GM21737 (cell line): Measurements from ENCODE around the gene OGT.

Source experiments
- ATAC-seq: cut with Tn5 transposase; IDR thresholded peaks from one replicate; pipeline ENCODE4 v1.9.1; 2021; ENCODE audit warnings: mild to moderate bottlenecking, moderate library complexity; ENCODE audit not compliant: unreplicated experiment

Gene OGT

DNA sequence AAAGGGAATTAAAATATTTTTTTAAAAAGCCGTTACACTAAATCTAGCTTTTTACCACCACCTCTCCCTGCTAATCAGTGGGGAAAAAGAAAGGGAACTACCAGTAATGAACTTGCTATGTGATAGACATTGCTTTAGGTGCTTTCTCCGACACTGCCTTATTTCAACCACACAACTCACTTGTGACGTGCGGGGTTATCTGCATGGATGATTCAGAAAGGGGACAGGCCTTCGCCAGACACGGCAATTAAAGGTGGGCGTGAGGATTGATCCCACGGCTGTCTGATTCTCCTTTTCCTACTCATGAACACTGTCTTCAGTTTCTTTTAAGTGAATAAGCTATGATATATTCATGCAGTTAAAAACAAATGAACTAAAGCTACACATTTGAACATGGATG, 86.3 kb downstream of the OGT start:
- no peak for ATAC-seq

DNA sequence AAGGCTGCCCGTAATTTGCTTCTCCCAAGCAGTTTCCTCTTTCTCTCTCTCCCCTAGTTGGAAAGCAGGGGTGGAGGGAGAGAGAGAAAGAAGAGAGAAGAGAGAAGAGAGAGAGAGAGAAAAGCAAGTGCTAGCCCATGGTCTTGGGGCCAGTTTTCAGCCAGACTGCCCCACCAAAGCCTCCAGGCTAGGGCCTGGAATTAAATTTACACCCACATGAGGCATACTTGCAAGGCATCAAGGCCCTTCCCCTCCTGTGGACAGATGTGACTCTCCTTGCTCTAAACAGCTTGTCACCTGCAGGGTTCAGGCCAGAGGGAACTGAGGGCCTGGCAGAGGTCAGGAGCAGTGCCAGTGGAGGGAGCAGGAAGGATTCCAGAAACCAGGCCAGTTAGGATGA, 87.1 kb downstream of the OGT start:
- no peak for ATAC-seq

DNA sequence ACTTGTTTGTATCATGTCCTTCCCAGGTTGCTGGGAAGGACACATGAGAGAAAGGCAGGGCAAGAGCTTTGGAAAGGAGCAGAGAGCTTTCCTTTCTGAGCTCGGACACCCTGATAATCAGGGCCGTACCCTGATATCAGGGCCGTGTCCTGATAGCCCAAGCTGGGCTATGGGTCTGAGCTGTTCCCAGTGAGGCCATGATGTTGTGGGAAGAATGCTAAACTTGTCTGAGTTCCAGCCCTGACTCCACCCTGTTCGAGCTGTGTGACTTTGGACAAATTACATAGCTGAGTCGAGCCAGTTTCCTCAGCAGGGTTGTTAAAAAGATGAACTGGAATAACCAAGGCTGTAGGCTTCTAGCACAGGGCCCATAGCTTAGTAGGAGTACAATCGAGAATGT, 88.7 kb downstream of the OGT start:
- no peak for ATAC-seq

DNA sequence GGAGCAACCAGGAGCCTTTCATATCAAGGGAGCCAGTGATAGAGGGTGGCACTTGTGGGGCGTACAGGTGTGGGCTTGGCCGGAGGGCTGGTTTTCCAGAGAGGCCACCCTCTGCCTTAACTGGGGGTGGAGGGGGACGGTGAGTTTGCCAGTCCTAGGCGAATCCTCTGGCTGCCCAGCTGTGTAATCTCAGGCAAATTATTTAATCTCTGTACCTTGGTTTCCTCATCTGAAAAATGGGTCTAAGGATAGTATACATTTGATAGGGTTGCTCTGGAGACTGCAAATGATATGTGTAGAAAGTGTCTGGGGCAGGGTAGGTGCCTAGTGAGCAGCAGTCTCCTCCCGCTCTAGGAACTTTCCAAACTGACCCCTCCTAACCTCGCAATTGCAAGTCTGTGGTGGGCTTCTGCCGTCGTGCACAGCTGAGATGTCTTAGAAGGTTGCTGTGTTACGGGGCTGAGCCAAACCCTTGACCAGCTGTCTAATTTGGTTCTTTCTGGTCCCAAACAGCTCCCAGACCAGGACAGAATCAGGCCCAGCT, 89.2 kb downstream of the OGT start:
- no peak for ATAC-seq

DNA sequence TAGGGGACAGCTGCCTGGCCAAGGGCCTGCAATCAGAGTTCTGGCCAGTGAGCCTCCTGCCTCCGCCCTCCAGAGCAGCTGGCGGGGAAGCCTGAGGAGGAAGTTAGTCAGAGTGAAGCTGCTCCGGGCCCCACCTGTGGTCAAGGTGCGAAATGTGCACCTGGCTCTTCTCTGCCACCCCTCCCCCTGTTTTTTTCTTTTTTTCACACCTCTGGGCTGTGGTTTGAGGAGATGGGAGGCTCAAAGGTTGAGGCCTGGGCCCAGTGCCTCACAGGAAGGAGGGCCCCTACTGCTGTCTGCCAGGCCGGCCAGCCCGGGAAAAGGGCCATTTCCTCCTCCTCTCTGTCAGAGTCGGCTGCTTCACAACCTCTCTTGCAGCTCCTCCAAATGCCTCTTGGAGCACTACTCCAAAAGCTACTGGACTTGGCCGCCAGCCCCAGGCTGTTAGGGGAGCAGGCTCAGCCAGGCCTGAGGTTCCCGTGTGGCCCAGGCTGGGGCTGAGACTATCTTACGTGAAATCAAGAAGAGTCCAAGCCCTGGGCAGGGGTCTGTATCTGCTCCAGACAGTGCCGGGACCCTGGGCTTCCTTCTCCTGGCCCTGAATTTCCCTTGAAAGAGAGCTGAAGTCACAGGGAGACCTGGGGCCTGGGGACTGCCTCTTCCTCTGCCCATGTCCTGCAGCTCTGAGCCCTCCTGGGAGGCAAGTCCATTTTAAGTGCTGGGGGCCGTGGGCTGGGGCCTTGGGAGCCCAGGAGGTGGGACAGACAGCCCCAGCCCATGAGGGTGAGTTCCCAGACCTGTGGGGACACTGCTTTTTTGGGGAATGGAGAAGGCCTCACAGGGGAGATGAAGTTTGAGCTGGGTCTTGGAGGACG, 89.9 kb downstream of the OGT start:
- peak; percentile 41 for ATAC-seq

DNA sequence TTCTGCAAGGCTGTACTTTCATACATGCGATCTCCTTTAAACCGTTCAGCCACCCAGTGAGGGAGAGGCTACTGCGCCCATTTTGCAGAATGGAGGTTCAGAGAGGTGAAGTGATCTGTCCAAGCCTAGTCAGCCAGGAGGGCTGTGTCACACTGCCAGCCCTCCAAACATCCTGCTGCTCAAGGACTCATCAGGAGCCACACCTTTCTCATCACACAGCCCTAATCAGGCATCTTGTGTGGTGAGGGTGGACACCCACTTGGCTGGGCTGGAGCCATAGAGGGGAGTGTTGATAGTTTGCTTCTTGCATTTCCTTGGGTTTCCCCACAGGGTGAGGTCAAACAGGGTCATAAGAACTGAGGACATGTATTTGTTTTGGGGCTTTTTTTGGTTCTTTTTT, 90.8 kb downstream of the OGT start:
- no peak for ATAC-seq

DNA sequence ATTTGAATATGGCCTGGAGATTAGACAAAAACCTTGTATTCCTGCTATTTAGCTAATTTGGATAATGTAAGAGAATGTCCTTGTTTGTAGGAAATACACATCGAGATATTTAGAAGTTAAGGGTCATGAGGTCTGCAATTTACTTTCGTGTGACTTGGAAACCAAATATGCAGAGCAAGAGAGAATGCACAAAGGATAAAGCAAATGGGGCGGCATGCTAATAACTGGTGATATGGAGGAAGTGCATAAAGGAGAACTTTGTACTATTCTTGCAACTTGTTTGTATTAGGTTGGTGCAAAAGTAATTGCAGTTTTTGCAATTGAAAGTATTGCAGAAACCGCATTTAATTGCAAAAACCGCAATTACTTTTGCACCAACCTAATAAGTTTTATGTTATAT, 92.6 kb downstream of the OGT start:
- no peak for ATAC-seq
